ENCODE measurements around the gene LCE1A.

DNA sequence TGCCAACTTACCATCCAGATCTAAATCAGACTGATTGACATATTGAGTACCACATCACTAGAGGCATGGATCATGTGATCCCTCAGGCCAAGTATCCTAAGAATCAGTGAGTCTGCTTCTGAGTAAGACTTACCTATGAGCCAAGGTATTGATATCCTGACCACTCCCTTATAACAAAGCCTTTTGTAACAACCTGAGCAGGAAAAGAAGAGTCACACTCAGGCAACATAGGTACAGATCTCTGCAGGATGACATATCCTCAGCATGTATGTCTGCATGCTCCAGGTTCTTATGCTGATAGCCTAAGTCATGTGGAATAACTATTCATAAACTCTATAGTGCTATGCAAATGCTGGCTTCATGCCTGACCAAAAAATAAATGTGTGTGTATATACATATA lies 2.3 kb upstream of the LCE1A start:
- TF ChIP-seq TARDBP (IDR thresholded peaks at IDR 0.05) (no peak), BHLHE40 (IDR thresholded peaks at IDR 0.05; ENCODE audit: borderline replicate concordance) (no peak)

Data from HEK293T (cell line).